B cell (primary cell): ENCODE results near the gene BNC2.

ENCODE experiments used
- CTCF ChIP-seq: fragments of 200-600 bp; IDR thresholded peaks from one replicate; pipeline ENCODE4 v1.8.0; 2022; ENCODE audit warnings: antibody characterized with exemption, mild to moderate bottlenecking
- EZH2 ChIP-seq: IDR thresholded peaks from 2 replicates; pipeline ENCODE4 v1.6.1; 2012; ENCODE audit warnings: borderline replicate concordance, low read depth, mild to moderate bottlenecking, moderate library complexity, low read length; ENCODE audit not compliant: insufficient read depth, poor library complexity, severe bottlenecking

GRCh38 chr9:16387382-16387781 lies 483.1 kb downstream of the BNC2 start:
- TF ChIP-seq CTCF: no peak
- TF ChIP-seq EZH2: no peak
